8988T (cell line): ENCODE results near the gene PCNX2.

Experiments
- DNase-seq: peaks from one replicate; pipeline ENCODE4 v3.0.0; 2011

PCNX2 gene

DNA sequence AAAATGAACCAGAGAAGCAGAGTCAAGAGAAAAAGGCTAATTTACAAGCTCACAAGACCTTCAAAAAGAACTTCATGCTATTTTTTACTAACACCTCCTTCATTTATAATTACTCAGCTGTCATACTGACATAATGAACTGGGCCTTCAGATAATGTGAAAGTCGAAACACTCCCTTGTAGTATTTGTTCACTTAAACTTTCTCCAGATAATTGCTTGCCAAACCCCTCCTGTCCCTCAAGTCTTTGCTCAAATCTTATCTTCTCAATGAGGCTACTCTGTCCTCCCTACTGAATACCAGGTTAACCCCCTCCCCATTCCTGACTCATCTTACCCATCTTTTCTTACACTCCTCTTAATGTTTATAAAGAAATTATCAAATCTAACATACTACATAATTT lies 20.9 kb upstream of the PCNX2 start:
- no peak for DNase-seq

DNA sequence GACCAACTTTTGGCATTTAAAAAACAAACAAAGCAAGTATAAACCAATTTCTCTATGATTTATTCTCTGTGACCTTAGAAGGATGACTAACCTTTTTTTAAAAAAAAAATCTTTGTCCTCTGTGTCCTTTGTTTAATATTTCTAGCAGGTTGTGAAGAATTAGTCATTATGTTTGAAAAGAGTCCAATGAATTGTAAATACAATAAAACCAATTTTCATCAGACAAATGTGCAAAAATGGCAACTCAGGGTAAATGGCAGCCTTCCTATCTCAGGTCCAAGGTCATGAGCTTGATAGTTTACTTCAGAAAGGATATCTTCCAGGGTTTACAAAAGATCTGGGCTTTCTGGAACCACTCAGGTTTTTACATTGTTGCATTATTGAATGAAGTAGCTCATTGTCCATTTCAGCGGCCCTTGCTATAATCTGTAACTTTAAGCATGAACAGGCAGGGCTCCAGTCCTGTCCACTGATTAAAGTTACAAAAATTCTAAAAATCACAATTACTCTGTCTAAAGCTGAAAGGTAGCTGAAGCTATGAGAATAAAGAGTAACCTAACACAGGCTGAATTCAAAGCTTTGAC lies 20.3 kb upstream of the PCNX2 start:
- DNase-seq = no peak

DNA sequence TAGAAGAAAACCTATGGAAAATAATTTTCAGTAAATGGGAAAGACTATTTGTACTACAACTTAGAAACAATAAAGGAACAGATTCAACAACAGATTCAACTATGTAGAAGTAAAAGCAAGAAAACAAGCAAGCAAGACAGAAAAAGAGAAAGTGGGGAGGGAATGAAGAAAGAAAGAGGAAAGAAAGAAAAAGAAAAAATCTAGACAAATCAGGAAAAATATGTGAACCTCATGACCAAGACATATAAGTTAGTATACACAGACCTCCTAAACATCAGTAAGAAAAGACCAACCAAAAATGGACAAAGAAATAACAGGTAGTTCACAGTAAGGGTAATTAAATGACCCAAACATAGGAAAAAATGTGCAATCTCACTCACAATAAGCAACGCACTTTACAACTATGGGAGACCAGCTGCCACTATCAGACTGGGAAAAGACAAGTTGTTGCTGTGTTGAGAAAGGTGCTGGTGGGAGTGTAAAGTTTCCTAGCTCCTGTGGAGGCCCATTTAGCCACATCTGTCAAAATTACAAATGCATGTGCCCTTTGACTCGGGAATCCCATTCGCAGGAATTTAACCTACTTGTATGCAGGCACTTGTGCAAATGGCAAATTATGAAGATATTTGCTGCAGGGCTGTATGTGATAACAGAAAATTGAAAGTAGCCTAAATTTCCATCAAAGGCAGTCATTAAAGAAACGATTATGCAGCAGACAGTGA lies 18.1 kb upstream of the PCNX2 start:
- DNase-seq = no peak

DNA sequence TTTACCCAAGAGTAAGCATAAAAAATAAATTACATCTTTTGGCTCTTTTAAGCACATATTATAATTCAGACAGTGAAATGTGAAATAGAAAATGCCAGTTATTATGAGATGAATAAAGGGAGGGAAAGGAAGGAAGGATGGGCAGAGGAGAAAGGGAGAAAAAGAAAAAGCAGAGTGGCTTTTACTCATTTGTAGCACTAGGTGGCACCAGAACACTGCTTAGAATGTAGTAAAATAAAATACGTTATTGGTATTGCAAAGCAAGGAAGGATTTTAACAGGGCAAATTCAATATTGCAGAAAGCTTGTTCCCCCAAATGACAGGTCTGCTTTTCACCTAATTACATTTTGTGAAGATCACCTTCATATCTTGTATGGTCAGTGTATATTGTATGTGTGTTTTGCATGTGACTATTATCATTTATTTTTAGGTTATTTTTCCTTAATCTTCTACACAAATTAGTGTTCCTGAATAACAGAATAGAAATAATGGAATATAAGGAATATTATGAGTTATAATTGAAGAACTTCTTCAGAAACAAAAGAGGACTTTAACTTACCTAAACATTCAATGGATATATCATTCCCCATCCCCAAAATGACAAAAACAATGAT lies 9.1 kb upstream of the PCNX2 start:
- no peak for DNase-seq

DNA sequence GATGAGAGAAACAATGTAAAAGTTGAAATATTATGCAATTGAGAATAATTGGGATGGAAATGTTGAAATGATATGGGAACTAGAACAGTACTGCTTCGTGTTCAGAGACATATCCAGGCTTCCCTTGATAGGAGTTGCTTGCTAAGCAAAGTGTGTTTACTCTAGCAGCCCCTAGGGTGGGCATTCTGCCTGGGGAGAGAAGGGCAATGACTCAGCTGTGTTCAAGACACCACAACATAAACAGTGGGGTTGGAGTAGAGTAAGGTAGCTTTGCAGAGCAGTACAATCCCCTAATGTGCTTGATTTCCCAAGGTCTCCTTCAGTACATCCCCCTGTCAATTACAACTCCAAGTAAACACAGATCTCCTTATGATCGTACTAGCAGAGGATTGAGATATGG lies 4.8 kb upstream of the PCNX2 start:
- no peak for DNase-seq

DNA sequence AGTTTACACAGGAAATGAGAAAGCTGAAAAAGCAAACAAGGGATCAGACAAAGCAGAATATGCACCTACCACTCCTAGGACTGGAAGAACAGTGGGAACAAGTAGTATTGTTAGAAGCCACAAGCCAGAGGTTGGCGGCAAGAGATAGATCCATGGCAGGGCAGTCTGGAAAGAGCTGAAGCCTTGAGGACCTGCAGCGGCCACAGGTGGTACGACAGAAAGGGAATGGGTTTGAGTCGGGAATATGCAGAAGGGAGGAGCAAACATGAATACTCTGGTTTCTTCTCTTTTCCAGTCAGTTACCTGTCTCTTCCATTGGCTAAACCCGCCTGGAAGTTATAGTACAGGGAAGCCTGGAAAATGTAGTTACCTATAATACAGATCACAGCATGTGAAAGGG lies 3.9 kb upstream of the PCNX2 start:
- DNase-seq = no peak

DNA sequence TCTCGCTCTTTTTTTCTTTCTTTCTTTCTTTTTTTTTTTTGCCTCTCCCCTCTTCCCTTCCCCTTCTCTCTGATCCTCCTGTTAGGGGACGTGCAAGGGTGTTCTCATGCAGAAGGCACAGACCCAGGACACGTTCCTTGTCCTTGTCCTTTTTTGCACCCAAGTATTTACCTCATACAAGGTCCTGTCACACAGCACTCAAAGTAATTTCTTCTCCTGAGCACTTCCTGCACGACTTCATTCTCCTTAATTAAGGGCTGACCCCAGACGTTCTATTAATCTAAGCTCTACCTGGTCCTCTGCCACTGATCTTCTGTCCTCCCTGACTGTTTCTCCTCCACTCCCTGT lies 424 bp upstream of the PCNX2 start:
- no peak for DNase-seq

DNA sequence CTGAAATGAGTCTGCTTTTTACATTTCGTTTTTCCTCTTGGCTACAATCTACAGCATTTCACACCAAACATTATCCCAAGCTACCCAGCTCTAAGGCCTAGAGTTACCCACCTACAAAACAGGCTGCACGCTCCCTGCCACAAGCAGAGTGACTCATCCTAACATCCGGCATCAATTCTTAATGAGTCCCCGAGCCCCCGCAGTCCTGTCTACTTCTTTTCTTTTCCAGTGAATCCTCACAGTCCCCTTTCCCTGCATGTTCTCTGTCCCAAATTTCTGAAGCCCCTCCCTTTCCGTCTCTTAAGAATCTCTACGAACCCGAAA lies 650 bp downstream of the PCNX2 start:
- peak; percentile 21 for DNase-seq

DNA sequence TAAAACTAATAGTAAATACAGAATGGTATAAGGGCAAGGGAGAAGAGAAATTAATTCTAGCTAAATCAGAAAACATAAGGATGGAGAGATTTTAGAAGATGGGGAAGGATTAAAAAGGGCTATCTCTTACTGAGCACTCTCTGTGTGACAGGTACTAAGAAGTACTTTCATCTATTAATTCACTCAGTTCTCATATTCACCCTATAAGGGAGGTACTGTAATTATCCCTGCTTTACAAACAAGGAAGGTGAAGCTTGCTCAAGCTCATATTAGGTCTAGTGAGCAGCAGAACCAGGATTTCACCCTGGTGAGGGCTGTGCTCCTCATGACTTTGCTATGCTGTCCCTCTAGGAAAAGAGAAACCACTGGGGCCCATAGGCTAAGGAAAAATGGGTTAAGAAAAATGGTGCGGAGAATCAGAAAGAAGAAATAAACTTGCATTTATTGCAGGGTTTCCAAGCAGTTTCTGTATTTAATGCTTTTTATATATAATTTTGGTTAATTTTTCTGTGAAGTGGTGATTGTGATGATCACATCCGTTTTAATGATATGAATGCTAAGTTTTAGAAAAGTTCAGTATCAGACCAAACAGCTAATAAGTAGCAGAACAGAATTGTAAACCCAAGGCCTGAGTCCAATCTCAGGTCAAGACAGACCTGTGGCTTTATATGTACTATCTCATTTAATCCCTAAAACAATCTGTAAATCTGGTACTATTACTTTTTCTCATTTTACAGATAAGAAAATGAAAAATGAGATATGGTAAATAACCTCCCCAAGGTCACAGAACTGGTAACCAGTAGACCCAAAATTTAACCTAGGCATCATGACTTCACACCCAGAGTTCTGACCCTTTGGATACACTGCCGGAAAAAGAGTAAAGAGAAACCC lies 1.7 kb downstream of the PCNX2 start:
- no peak for DNase-seq

DNA sequence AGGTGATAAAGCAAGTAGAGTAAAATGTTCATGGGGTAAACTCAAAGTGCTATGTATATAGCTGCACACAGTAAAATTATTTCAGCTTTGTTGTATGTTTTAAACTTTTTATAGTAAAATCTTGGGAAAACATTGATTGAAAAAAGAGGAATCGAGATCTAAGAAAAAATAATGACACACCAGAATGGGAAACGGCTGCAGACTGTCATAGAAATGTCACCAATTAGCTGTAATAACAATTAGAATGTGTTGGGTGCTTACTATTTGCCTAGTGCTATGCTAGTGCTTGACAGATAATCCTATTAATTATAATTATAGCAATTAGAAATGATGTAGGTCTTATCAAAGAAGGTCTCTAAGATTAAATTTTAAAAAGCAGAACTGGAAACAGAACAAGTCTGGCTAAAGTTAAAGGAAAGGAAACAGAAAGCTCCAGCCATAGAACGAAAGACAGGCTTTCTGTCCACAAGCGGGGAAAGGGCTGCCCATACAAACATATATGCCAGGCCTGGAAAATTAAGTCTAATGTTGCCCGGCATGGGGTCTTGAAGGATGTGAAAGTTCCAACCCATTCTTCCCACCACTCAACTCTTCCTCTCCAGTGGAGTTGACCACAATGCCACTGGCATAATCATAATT lies 5.0 kb downstream of the PCNX2 start:
- no peak for DNase-seq

DNA sequence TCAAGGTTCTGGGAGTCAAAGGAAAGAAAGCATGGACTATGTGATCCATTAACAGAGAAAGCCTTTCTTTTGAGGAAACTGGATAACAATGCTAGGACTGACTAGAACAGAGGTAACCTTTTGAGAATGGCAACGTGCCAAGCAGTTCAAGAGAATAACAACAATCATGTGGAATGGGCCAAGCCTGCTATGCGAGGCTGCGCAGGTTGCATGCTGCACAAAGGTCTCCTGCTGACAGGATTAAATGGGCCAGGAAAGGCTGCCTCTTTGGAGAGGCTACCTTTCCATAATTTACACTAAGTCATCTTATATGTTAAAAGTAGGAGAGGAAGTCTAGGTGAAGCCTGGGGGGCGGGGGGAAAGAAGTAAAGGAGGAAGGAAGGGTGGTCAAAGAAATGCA lies 5.8 kb downstream of the PCNX2 start:
- no peak for DNase-seq

DNA sequence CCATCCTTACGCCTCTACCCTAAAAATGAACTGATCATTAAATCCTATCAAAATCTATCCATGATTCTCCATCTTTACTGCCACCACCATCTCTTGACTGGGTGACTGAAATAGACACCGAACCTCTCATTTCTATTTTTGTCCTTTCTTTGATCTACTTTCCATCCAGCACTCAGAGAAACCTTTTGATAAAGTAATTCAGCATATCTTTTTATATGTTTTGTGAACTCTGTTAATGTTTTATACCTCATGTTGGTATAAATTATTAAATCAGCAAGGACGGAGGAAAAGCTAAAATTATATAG lies 13.0 kb downstream of the PCNX2 start:
- no peak for DNase-seq

DNA sequence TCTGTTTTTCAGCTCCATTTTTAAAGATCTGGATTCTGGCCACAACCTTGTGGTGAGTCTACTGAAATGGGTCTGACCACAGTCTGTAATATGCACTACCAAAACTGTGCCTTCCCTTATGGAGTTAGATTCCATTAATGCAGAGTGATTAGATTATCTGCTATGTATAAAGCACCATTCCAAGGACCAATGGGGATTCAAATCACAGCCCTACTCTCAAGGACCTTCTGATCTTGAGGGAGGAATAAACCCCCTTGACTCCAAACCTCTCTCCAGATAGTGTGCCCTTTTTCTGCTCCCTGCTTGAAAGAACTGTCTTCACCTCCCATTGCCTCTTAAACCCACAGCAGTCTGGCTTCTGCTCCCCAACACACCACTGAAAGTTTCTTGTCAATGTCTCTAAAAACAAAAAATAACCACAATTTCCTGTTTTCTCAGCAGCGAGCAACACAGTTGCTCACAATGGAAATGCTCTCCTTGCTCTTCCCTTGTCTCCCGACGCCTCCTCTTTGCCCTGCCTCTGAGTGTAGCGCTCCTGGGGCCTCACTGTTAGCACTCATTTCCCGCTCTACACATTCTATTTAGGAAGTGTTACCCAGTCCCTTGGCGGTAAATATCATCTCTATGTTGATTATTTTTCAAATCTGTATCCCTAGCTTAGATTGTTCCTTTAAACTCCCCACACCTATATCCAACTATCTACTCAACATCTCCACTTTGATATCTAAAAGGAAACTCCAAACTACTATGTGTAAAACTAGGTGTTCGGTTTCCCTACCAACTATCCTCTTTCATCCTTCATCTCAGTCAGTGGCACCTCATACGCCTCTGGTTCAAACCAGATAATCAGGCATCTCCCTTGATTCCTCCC lies 13.6 kb downstream of the PCNX2 start:
- no peak for DNase-seq

DNA sequence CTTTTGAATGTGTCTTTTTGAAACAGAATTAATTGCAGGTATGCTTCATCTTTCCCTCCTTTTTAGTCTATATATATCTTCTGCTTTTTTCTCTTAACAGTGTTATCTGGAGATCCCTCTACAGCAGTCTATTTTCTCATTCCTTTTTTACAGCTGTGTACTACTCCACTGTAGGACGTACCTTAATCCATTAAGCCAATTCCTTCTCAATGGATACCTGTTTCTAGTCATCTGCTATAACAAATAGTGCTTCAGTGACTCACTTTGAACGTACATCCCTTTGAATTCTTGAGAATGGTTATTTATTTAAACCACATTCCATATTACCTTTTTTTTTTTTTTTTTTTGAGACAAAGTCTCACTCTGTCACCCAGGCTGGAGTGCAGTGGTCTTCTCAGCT lies 15.6 kb downstream of the PCNX2 start:
- DNase-seq = no peak

DNA sequence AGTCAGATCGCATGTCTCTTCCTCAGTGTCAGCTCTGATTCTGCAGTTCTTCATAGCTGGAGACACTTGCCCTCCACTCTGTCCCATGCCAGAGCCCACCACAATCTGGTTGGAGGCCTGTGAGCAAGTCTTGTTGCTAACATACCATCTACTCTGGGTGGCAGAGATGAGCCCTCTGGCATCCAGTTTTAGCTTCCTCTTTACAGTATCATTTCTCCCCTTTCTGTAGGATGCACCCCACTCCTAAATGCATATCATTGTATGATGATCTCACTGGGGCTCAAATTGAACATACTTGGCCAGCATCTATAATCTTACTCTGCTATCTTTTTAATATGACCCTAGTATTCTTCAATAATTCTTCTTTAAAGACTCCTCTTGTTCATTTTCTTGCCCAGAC lies 16.9 kb downstream of the PCNX2 start:
- no peak for DNase-seq

DNA sequence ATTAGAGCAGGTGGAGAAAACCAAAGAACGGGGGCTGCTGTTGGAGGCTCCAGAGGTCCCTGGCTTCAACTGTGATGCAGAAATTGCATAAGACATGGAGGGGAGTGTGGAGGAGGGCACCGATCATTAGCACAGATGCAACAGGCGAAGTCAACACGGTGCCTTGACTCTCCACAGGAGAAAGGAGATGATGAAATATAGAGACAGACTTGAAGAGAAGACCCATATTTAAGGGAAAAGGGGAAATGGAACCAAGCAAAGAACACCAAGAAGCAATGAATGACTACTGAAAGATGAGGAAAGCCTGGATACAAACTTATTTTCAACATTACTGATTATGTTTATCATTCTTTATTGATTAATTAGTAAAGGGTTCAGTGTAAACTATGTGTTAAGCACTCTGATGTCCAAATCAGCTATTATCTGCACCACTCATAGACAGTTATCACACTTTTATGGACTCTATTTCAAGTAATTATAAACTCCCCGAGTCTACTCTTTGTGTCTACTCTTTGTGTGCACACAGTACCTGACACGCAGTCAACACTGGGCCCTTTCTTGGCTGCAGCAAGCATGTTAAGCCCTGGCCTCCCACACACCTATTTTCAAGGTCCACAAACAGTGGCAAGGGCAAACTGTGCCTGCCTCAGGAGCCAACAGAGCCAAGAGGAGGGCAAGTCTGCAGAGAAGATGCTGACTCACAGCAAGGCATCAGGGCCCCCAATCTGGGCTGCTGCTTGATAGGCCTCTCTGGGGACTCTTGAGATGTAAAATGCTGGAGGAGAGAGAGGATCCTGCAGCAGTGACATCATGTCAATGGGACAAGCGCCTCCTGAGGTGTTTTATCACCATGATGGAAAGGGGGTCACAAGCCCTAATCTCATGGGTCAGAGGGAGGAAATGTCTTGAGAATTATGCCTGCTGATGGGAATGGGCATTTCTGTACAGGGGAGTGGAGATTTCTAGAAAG lies 17.6 kb downstream of the PCNX2 start:
- no peak for DNase-seq

DNA sequence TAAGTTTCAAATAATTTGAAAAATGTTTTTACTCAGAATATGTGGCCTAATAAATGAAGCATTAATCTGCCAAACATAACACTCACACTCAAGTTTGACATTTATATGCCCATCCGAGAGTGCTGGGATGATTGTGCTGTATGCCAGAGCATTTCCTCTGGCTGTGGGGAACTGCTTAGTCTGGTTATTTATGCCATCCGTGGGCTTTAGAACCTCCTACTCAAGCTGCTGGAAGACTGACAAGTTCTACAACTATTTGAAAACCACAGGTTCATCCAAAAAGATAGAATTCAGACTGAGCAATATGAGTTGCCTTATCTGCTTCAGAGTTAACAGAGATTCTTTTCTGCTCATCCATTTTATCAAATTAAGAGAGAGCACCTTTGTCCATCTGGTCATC lies 25.9 kb downstream of the PCNX2 start:
- DNase-seq = no peak

DNA sequence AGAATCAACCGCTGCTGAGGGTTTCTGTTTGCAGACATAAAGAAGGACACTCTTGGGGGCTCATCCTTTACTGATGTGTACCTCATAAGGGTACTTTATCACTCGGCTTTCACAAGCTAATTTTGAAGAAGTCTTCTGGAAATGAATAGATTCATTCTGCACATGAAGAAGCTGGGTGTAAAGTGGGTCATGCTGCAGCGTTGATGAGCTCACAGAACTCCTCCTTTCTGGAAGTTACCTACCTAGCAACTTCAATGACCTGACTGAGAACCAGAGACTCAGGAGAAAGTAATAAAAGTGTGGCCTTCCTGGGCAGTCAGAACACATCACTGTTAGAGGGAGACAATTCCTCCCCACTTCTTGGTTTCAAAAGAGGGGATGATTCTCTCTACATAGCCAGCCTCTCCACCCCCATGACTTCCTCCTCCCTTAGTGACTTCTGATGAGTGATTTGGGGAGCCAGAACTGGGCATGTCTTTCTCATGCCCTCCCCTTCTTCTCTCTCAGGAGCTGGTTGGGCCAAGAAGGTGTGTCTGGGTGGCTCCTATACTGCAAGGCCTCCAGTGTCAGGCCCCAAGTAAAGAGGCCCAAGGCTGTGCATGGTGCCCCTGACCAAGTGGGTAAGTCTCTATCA lies 27.0 kb downstream of the PCNX2 start:
- DNase-seq = no peak

DNA sequence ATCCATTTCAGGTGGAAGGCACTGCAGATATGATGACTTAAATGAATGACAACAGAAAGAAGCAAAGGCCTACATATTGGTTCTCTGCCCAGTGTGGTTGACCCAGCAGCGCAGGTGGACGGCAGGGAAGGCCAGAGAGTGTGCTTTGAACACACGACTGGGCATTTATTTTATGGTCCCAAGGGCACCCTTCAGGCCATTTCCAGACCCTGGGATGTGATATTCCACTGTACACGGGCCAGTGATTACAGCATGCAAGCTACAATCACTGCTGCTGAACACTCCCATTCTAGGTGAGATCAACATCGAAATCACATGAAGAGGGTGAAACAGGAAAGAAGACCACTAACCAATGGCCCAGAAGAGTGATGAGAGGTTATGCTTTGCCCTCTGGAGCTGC lies 33.8 kb downstream of the PCNX2 start:
- no peak for DNase-seq

DNA sequence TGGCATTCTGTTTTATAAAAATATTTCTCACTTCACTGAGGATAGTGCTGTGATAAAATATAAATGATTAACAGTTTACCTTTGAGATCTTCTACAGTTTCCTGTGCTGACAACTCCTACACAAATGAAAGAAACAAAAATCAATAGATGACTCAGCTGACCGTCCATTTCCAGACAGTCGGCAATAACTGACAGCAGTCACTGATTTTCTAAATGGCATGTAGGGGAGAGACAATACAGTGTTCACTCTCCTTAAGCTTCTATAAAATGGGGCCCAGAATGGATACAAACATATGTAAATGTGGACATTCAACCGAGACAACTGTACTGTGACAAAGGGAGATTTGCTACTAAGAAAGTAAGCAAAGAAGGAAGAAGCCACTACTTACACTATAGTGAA lies 34.3 kb downstream of the PCNX2 start:
- no peak for DNase-seq

DNA sequence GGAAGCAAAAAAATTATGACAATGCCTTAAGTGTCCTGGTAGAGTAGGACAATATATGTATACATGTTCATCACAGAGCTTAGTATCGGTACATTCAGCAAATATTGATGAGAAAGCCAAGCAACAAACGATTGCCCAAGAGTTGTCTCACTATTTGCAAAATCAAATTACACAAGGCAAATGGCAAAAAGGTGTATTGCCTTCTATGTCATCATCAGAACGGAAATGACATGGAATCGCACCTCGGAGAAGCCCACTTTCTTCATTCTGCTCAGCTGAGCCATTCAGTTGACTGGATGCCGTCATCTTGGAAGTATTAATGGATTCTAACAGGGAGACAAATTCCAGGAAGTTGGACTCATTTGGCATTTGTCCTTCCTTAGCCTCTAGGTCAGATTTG lies 37.7 kb downstream of the PCNX2 start:
- no peak for DNase-seq
